Stomach smooth muscle (tissue), 2 donors: ENCODE results near the gene RPL18A.

Source experiments
- H3K27ac ChIP-seq: one replicate; pipeline ENCODE4 v1.7.0; 2013; ENCODE audit warnings: mild to moderate bottlenecking, low read length, inconsistent platforms
- H3K27me3 ChIP-seq, 2 donors: one replicate each; pipeline ENCODE4 v1.7.0; 2013; ENCODE audit warnings: low read length in 2 of 2; ENCODE audit not compliant: insufficient read depth in 2 of 2, control insufficient read depth in 1 of 2
- H3K36me3 ChIP-seq, 2 donors: one replicate each; pipeline ENCODE4 v1.7.0; 2013; ENCODE audit warnings: low read length in 2 of 2; ENCODE audit not compliant: control insufficient read depth in 2 of 2, insufficient read depth in 2 of 2
- H3K4me1 ChIP-seq: one replicate; pipeline ENCODE4 v1.7.0; 2013; ENCODE audit warnings: low read length; ENCODE audit not compliant: control insufficient read depth, insufficient read depth
- H3K4me3 ChIP-seq, 2 donors: one replicate each; pipeline ENCODE4 v1.7.0; 2013; ENCODE audit warnings: low read length in 2 of 2
- H3K9ac ChIP-seq, 2 donors: one replicate each; pipeline ENCODE4 v1.7.0; 2013; ENCODE audit warnings: low read length in 2 of 2, mild to moderate bottlenecking in 1 of 2
- H3K9me3 ChIP-seq, 2 donors: one replicate each; pipeline ENCODE4 v1.7.0; 2013; ENCODE audit warnings: low read length in 2 of 2; ENCODE audit not compliant: control insufficient read depth in 2 of 2
- donor health status: healthy.
- donor health status: Pancreatic carcinoma.

Gene RPL18A

DNA sequence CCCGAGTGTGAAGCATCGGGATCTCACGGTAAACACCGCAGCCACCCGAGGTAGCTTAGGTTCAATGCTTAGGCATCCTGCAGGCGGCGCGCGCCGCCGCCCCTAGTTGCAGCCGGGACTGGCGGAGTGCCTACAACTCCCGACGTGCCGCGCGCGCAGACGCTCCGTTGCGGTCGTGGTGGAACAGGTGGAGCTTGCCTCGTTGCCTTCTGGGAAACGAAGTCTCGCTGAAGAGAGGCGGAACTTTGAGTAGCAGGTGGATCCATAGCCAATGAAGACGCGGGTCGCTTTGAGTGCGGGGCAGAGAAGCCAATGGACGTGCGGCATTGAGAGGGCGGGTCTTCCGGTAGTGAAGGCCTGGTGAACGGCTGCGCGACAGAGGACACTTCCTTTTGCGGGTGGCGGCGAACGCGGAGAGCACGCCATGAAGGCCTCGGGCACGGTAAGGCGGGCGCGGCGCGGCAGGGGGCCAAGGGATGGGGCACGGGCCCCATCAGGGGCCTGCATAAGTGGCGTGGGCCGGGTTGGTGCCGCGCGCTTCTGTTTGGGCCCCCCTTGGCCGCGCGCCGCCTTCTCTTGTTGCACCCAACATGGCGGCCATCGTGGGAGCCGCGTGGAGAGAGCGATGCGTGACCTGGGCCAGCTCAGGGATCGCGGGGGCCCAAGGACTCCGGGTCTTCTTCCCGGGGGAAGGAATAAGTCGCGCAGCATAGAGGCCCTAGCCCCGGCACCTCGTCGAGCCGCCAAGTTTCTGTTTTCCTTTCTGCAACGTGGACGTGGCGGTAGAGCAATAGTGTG lies at the start of gene RPL18A:
TSS of gene RPL18A (plus strand) at position 378 of the 798 bp plus-strand sequence. CDS start at position 425, 47 bp downstream.
- H3K36me3 ChIP-seq: peaks cover 28 to 29% of the 10 kb centered on the region in 2 donors
- H3K27me3 ChIP-seq: no peaks in the 10 kb centered on the region
- H3K9me3 ChIP-seq: no peaks in the 10 kb centered on the region
- H3K27ac ChIP-seq: peak within 1 kb of the TSS; percentile 77
- peak within 1 kb of the TSS; percentile 94 to 100 for H3K9ac ChIP-seq
- peaks cover 24% of the 10 kb centered on the region for H3K4me1 ChIP-seq
- H3K4me3 ChIP-seq: peak within 1 kb of the TSS; percentile 100

DNA sequence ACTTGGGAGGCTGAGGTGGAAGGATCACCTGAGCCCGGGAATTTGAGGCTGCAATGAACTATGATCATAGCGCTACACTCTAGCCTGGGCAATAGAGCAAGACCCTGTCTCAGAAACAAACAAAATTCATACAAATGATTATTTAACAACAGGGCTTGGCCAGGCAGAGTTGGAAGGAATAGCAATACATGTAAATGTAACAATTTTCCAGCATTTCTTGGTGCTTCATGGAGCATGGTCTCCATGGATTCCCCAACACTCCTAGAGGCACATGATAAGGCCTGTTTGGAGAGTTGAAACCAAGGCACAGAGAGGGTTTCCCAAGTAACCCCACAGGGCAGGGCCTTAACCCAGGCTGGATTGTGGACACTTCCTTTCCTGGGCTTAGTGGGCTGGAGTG lies 48.6 kb upstream of the RPL18A start:
- Histone ChIP-seq H3K36me3 (no peaks in the 10 kb centered on the region), H3K9me3 (no peaks in the 10 kb centered on the region), H3K27ac (no peak overlapping the region), H3K9ac (no peak overlapping the region), H3K4me1 (no peaks in the 10 kb centered on the region), H3K27me3 (peaks cover 4 to 25% of the 10 kb centered on the region in 2 donors), H3K4me3 (no peak overlapping the region)

DNA sequence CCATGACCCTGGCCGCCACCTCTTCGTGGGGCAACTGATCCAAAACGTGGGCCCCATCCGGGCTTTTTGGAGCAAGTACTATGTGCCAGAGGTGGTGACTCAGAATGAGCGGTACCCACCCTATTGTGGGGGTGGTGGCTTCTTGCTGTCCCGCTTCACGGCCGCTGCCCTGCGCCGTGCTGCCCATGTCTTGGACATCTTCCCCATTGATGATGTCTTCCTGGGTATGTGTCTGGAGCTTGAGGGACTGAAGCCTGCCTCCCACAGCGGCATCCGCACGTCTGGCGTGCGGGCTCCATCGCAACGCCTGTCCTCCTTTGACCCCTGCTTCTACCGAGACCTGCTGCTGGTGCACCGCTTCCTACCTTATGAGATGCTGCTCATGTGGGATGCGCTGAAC lies 48.0 kb upstream of the RPL18A start:
- Histone ChIP-seq H3K27me3 (peaks cover 7 to 29% of the 10 kb centered on the region in 2 donors), H3K9ac (no peak overlapping the region), H3K9me3 (no peaks in the 10 kb centered on the region), H3K4me1 (no peaks in the 10 kb centered on the region), H3K4me3 (no peak overlapping the region), H3K27ac (no peak overlapping the region), H3K36me3 (no peaks in the 10 kb centered on the region)

DNA sequence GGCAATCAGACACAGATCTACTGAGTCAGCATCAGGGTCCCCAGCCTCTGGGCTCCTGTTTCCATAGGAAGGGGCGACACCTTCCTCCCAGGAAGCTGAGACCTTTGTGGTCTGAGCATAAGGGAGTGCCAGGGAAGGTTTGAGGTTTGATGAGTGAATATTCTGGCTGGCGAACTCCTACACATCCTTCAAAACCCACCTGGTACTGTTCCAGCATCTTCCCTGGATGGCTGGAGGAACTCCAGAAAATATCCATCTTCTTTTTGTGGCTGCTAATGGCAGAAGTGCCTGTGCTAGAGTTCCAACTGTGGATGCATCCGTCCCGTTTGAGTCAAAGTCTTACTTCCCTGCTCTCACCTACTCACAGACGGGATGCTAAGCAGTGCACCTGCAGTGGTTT lies 47.6 kb upstream of the RPL18A start:
- H3K27me3 ChIP-seq: peaks cover 7 to 26% of the 10 kb centered on the region in 2 donors
- H3K4me1 ChIP-seq: no peaks in the 10 kb centered on the region
- no peak overlapping the region for H3K27ac ChIP-seq
- no peak overlapping the region for H3K4me3 ChIP-seq
- no peak overlapping the region for H3K9ac ChIP-seq
- H3K9me3 ChIP-seq: no peaks in the 10 kb centered on the region
- H3K36me3 ChIP-seq: no peaks in the 10 kb centered on the region

DNA sequence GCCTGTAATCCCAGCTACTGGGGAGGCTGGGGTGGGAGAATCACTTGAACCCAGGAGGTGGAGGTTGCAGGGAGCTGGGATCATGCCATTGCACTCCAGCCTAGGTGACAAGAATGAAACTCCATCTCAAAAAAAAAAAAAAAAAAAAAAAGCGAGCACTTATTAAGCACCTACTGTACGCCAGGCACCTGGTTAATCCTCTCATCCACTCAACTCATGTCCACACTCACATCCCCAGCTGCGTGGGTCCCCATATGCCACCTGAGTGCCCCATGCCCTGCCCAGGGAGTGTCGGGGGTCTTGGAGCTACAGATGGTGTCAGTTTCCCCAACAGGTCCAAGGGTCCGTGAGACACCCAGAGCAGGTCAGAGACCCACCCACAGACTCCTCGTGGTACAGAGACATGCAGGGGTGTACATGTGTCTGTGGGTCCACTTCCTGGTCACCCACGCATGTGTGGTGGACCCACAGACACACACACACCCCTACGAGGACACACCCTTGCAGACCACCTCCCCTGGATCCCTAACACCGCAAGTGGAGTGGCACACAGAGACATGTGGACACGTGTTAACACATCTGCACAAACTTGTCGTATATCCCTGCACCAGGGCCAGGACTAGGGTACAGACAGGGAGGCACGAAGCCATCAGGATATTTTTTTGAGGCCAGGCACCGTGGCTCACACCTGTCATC lies 41.9 kb upstream of the RPL18A start:
- Histone ChIP-seq H3K27ac (no peak overlapping the region), H3K4me1 (no peaks in the 10 kb centered on the region), H3K9me3 (no peaks in the 10 kb centered on the region), H3K36me3 (no peaks in the 10 kb centered on the region), H3K9ac (no peak overlapping the region), H3K27me3 (peaks cover 3 to 4% of the 10 kb centered on the region in 2 donors), H3K4me3 (no peak overlapping the region)

DNA sequence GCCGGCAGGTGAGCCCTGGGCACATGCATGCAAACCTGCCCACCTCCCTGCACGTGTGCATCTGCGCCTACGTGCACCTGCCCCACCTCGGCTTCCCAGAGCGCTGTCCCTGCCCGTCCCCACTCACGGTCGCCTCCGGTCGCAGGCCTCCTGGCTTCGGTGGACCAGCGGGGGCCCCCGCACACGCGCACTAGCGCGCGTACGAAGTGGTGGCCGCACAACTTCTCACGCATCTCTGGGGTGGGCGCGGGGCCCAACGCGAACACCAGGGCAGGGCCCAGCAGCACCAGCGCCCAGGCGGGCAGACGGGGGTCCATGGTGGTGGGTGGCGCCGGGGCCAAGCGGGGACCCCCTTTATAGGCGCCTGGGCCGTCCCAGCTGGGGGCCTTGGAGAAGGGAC lies 38.5 kb upstream of the RPL18A start, which contains the start of gene INSL3:
TSS of gene INSL3 (minus strand) at position 330 of the 400 bp plus-strand sequence. CDS start at position 317, 13 bp downstream.
- no peaks in the 10 kb centered on the region for H3K36me3 ChIP-seq
- H3K4me1 ChIP-seq: no peaks in the 10 kb centered on the region
- no peaks in the 10 kb centered on the region for H3K9me3 ChIP-seq
- peaks cover 10 to 14% of the 10 kb centered on the region in 2 donors for H3K27me3 ChIP-seq
- no peak within 1 kb of the TSS for H3K27ac ChIP-seq
- H3K9ac ChIP-seq: no peak within 1 kb of the TSS
- H3K4me3 ChIP-seq: no peak within 1 kb of the TSS

DNA sequence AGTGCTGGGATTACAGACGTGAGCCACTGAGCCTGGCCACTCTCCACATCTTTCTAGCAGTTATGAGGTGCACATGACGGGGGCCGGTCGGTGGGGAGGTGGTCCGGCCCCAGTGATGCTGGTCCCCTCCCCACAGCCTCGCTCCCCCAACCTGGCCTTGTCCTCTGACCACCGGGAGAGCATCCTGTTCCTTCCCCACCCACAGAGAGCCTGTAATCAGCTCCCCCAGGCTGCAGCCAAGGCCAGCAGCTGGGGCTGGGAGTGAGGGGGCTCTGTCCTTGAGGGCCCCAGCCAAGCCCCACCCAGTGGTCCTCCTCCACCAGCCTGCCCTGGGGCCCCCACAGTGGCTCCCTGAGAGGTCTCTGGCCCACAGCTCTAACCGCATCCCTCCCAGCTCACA lies 35.4 kb upstream of the RPL18A start:
- no peaks in the 10 kb centered on the region for H3K36me3 ChIP-seq
- no peak overlapping the region for H3K9ac ChIP-seq
- H3K27ac ChIP-seq: no peak overlapping the region
- H3K4me1 ChIP-seq: no peaks in the 10 kb centered on the region
- H3K4me3 ChIP-seq: no peak overlapping the region
- peaks cover 8 to 11% of the 10 kb centered on the region in 2 donors for H3K27me3 ChIP-seq
- H3K9me3 ChIP-seq: no peaks in the 10 kb centered on the region

DNA sequence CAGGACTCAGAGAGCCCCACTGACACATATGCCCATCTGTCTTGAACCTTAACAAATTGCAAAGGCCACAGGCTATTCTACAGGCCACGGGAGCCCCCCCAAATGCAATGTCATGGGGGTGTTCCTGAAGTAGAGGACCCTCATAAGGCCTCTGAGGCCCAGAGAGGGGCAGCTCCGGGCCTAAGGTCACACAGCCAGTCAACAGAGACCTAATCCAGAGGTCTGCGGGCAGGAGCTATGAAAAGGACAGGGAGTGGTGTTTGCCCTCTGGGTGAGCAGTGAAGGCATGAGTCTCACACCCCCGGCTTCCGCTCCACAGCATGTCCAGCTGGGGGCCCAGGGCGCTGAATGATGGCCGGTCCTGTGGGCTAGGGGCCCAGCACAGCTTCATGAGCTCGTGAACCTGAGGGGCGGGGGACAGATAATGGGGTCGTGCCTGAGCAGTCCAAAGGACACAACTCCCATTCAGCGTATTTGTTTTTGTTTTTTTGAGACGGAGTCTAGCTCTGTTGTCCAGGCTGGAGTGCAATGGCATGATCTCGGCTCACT lies 33.1 kb upstream of the RPL18A start:
- Histone ChIP-seq H3K4me3 (no peak overlapping the region), H3K36me3 (no peaks in the 10 kb centered on the region), H3K9ac (no peak overlapping the region), H3K9me3 (no peaks in the 10 kb centered on the region), H3K4me1 (peaks cover 8% of the 10 kb centered on the region), H3K27ac (no peak overlapping the region), H3K27me3 (peaks cover 21 to 29% of the 10 kb centered on the region in 2 donors)

DNA sequence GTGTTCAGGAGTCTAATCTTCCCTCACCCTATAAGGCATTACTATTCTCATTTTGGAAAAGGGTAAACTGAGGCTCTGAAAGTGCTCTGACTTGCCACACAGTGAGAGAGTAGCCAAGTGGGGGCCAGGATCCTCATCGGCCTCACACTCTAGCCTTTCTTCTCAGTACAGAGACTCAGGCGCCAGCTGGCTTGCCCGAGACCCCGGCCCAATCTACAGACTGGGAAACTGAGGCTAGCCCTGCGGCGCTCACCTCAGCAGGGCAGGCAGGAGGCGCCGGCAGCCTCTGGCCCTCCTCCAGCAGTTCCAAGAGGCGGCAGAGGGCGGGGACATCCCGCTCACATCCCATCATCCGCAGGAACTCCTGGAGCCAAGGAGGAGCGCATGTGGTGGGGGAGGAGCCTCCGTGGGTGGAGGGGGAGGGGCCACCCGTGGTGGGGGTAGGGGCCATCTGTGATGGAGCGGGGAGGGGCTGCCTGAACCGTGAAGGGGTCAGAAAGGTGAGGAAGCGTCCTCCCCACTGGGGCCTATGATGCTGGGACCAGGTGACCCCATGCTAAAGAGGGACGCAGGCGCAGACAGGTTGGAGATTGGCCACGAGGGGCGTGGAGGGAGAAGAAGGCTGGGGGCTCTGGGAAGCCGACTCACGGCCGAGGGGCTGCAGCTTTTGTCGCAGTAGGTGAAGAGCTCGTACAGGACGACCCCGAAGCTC lies 29.7 kb upstream of the RPL18A start:
- no peaks in the 10 kb centered on the region for H3K9me3 ChIP-seq
- peak overlapping the region in 1 of 2 donors; percentile 57 for H3K4me3 ChIP-seq
- peaks cover 10% of the 10 kb centered on the region for H3K4me1 ChIP-seq
- H3K27me3 ChIP-seq: peaks cover 30 to 31% of the 10 kb centered on the region in 2 donors
- no peak overlapping the region for H3K9ac ChIP-seq
- no peak overlapping the region for H3K27ac ChIP-seq
- no peaks in the 10 kb centered on the region for H3K36me3 ChIP-seq
